Central memory CD4-positive, alpha-beta T cell (primary cell): Measurements from ENCODE around the gene KIRREL3.
A peak's percentile ranks its signal among the peaks of the same experiment; 100 is the strongest.

Experiments used
- DNase-seq: peaks from one replicate; pipeline ENCODE4 v3.0.0; 2022

The KIRREL3 gene

DNA sequence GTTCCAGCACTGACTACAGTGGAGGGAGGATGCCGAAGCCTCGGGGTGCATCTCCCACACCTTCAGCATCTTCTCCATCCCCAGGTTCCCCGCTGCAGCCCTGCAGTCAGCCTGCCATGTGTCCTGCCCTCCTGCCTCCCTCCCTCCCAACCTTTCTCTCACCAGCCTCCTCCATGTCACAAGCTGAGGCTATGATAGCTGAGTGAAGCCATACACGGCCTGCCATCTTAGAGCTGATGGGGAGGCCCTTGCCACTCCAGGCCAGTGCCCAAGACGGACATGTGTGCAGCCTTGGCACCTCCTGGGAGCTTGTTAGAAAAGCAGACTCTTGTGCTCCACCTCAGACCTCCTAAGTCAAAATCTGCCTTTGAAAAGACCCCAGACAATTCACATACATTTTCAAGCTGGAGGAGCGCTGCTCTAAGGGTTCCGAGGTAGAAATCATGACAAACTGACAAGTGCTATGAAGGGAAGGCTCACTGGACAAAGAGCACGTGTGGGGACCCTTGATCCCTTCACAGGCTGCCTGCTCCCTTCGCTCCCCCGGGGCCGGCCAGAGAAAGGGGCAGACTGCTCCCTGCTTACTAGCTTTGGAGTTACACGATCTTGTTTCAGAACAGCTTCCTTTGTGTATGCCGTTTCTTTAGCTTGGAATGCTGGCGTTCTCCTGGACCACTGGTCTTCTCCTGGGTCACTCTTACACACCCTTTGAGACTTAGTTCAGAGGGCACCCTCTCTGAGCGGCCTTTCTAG lies 521.2 kb downstream of the KIRREL3 start:
- no peak for DNase-seq

DNA sequence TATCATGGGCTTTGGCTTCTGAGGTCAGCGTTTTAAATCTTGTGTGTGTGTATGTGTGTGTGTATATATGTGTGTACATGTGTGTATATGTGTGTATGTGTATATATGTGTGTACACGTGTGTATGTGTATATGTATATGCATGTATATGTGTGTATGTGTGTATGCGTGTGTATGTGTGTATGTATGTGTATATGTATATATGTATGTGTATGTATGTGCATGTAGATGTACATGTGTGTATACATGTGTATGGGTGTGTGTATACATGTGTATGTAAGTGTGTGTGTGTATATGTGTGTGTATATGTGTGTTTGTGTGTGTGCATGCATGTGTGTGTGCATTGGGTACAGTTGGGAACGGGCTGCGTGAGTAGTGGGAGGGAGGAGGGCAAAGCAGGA lies 522.1 kb downstream of the KIRREL3 start:
- no peak for DNase-seq

DNA sequence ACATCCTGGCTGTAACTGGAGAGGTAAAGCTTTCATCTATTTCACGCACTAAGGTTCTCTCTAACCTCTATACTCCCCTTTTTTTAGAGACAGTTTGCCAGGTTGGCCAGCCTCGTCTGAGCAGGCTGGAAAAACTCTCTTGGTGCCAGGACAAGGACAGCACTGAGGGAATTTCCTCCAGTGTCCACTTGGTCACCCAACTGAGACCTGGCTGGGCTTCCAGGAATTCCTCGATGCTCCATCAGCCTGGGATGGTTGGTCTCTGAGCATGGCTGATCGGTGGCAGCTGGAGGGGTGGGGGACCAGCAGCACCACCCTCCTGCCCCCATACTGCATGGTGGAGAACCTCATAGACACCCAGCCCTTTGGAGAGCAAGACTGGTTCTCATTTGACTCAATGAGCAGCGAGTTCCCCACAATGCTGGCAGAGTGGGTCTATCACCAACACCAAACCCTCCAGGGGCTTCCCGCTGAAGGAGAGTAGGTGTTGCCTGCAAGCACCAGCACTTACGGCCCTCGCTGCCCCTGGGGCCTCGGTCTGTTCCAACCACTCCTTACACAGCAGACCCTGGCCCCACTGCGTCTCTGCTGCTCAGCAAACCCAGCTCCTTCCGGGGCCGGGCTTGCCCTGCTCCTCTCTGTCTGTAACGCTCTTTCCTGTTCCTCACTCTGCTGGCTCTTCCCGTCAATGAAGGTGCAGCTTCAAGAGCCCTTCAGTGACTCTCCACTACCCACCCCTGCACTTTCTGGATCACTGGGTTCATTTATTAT lies 522.9 kb downstream of the KIRREL3 start:
- no peak for DNase-seq

DNA sequence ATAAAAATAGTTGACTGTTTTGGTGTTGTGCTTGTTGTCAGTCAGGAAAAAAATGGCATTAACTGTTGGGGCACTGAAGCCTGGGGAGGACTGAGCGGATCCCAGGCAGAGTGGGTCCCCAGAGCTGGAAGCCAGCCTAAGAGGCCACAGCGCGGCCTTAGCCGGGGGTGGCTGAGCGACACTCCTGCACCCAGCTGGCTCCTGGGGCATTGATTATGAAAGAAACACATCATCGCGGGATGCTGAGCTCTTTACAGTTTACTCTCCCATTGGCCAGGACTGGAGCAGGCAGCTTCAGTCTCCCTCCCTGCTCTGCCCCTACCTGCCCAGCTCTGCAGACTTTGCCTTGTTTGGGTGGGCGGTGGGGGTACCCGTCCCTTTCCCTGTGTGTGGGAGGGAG lies 523.6 kb downstream of the KIRREL3 start:
- DNase-seq: no peak

- DNase-seq: no peak
These were observed 524.2 kb downstream of the KIRREL3 start for GRCh38 chr11:126476266-126476924.

- no peak for DNase-seq
These were observed 525.3 kb downstream of the KIRREL3 start for GRCh38 chr11:126475014-126475991.

DNA sequence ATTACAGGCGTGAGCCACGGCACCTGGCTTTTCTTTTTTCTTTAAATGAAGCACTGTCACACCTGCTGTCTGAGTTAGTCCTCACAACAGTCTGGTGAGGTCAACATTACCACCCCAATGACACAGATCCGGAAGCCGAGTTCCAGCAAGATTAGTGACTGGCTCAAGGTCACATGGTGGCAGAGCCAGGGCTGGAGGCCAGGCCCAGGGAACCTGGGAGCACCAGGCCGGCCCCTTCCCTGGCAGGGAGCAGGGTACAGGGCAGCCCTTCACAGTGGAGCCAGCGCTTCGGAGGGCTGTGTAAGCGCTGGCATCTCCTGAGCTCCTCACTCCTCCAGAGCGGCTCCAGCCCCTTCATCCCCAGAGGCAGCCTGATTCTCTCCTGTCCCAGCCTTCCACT lies 526.4 kb downstream of the KIRREL3 start:
- no peak for DNase-seq

DNA sequence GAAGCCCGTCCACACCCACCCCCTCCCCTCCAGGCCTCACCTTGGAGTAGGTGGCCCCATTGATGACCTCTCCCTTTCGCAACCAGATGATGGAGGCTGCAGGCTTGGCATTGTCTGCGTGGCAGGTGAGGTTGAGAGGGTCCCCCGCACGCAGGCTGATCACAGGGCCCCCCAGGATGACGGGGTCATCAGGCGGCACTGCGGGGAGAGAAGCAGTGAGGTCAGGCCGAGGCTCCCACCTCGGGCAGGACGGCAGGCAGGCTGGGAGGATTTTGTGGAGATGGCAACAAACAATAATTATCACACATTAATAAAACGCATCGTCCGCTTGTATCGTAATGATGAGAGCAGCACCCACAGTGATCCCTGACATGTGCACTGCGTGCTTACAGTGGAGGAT lies 527.3 kb downstream of the KIRREL3 start:
- no peak for DNase-seq

DNA sequence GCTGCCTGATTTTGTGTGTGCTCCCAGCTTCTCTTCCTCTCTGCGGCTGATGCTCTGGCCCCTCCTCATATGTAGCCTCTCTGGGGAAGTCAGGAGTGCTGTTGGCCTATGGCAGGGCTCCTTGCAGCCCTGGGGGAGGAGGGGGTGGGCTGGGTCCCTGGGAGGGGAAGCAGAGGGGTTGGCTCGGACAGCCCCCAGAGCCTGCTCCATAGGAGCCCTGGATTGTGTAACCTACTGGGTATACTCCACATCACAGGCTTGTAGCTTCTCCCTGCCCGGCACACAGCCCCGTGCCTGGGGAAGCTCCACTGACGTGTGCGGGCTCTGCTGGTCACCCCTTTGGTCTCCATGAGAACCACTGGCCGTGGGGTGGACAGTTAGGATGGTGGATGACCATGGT lies 531.3 kb downstream of the KIRREL3 start:
- no peak for DNase-seq

- no peak for DNase-seq
These were observed 532.5 kb downstream of the KIRREL3 start for GRCh38 chr11:126468102-126468521.

GRCh38 chr11:126467471-126467870 lies 533.1 kb downstream of the KIRREL3 start:
- no peak for DNase-seq

DNA sequence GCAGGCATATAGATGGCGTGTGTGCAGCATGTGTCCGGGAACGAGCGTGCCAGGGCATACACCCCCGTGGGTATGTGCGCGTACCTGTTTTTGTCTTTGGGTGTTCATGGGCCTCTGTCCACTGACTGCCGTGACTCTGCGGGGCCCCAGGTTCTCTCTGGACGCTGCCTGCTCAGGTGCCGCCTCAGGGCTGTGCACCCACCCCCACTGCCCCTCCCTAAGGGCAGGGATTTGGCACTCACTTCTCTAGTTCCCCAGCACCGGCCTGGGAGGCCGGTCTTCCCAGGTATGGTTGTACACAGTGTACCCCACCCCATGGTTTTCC lies 533.6 kb downstream of the KIRREL3 start:
- no peak for DNase-seq

DNA sequence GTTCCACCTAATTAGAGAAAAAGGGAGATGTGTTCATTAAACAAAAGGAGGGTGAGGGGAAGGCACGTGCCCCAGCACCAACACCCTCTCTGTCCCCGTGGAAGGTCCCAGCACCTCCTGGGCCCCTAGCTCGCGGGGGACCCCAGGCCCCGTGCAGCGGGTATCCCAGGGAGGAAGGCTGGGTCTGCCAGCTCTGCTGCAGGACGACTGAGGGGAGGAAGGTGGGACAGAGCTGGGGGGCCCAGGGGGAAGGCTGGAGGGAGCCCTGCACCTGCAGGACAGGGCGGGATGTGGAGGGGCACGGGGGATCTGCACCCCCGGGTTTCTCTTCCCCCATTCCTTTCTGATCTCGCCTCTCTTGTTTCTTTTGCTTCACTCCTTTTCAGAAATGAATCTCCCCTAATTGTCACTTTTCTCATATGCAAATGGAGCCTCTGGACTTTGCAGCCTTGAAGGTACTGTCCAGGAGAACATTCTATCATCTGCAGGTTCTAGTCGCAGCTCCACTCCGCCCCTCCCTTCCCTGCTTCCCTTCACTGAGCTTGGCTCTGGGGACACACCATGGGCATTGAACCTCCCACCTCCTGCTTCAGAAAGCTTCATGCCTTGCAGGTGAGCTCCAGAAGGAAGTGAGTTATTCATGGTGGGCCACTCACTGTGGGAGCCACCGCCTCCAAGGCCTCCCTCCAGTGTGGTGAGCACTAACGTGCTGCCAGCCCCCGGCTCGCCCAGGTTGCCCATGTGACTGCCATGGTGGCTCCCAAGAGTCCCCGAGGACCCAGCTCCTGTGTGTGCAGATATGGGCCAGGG lies 534.1 kb downstream of the KIRREL3 start:
- no peak for DNase-seq

- peak; percentile 2 for DNase-seq
These were observed 534.9 kb downstream of the KIRREL3 start for GRCh38 chr11:126465573-126466188.

- DNase-seq: no peak
These were observed 535.8 kb downstream of the KIRREL3 start for GRCh38 chr11:126464796-126465195.

- no peak for DNase-seq
These were observed 538.1 kb downstream of the KIRREL3 start for GRCh38 chr11:126462422-126462821.

GRCh38 chr11:126461996-126462395 lies 538.6 kb downstream of the KIRREL3 start:
- no peak for DNase-seq

DNA sequence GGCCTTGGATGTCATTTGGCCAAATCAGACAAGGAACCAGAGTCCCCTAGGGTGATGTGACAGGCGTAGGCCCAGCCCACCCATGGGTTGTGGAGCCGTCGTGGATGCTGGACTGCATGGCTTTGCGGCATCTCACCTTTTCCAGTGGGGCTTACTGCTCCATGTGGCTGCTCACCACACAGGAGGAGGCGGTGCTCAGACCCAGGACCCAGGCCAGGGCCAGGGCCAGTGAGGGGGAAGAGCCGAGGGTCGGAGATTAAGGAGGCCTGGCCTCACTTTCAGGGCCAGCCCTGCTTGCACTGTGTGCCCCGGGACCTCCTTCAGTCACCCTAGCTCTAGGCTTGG lies 539.5 kb downstream of the KIRREL3 start:
- no peak for DNase-seq

DNA sequence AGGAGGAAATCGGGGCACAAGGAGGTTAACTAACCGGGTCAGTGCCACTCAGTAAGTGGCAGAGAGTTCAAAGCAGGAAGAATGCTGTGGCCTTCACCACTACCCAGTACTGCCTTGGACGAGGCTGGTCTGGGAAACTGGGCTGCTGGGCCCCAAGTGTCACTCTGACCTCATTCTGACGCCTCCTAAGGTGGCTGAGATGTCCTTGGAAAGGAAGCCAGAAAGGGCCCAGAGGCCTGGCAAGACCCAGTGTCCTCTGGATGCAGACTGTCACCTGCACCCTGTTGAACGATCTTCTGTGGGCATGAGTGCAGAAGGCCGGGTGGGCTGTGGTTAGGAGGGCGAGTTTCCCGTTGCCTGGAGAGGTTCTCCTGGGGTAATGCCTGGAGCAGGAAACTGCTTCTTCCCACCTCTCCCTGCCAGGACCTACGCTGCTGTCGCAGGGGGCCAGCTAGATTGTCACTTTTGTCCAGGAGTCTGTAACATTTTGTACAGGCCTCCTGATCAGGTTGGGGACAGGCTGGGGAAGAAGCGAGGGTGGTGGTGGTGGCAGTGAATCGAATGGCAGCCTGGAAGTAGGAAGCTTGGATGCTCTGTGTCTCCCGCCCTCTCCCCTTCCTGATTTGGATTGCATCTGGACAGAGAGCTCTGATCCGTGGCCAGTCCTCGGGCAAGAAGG lies 540.0 kb downstream of the KIRREL3 start:
- DNase-seq: no peak

- no peak for DNase-seq
These were observed 540.8 kb downstream of the KIRREL3 start for GRCh38 chr11:126459691-126460281.
